Cardiac fibroblast (primary cell): Measurements from ENCODE around the gene CCSER1.

Experiments used
- DNase-seq, 2 donors: peaks; one replicate each; pipeline versions ENCODE4 v3.0.0 to v3.0.0-alpha.2; 2010; ENCODE audit warnings: low read depth in 2 of 2
- H3K4me3 ChIP-seq, 2 donors: replicated peaks in 1 of 2; 1 replicate in 1 of 2; 2 replicates in 1 of 2; pipeline ENCODE4 v1.5.1; 2011; ENCODE audit warnings: low read depth in 2 of 2, low read length in 2 of 2, mild to moderate bottlenecking in 2 of 2, moderate library complexity in 1 of 2
- TF ChIP-seq, protein P1 (sequence below): IDR thresholded peaks from one replicate; pipeline ENCODE4 v1.5.1; 2011; ENCODE audit warnings: low read depth, mild to moderate bottlenecking, low read length, inconsistent platforms

Gene CCSER1

GRCh38 chr4:90715242-90715641 lies 588.0 kb downstream of the CCSER1 start:
- TF ChIP-seq, protein P1, sequence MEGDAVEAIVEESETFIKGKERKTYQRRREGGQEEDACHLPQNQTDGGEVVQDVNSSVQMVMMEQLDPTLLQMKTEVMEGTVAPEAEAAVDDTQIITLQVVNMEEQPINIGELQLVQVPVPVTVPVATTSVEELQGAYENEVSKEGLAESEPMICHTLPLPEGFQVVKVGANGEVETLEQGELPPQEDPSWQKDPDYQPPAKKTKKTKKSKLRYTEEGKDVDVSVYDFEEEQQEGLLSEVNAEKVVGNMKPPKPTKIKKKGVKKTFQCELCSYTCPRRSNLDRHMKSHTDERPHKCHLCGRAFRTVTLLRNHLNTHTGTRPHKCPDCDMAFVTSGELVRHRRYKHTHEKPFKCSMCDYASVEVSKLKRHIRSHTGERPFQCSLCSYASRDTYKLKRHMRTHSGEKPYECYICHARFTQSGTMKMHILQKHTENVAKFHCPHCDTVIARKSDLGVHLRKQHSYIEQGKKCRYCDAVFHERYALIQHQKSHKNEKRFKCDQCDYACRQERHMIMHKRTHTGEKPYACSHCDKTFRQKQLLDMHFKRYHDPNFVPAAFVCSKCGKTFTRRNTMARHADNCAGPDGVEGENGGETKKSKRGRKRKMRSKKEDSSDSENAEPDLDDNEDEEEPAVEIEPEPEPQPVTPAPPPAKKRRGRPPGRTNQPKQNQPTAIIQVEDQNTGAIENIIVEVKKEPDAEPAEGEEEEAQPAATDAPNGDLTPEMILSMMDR = no peak
- no peak for DNase-seq
- no peak overlapping the region for H3K4me3 ChIP-seq

GRCh38 chr4:90718931-90719330 lies 591.7 kb downstream of the CCSER1 start:
- no peak overlapping the region for H3K4me3 ChIP-seq
- TF ChIP-seq, protein P1 = no peak
- no peak for DNase-seq

GRCh38 chr4:90727938-90728337 lies 600.7 kb downstream of the CCSER1 start:
- DNase-seq = no peak
- no peak overlapping the region for H3K4me3 ChIP-seq
- TF ChIP-seq, protein P1 = no peak

- no peak overlapping the region for H3K4me3 ChIP-seq
- DNase-seq = no peak
- TF ChIP-seq, protein P1 = no peak
These were observed 603.6 kb downstream of the CCSER1 start for GRCh38 chr4:90730752-90731151.

DNA sequence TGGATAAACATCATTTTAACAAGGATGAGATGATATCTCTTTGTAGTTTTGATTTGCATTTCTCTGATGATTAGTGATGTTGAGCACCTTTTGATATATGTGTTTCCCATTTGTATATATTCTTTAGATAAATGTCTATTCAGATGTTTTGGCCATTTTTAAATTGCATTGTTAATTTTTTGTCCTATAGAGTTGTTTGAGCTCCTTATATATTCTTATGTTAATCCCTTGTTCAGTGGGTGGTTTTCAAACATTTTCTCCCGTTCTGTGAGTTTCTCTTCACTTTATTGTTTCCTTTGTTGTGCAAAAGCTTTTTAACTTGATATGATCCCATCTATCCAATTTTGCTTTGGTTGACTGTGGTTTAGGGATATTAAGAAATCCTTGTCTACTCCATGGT lies 606.0 kb downstream of the CCSER1 start:
- TF ChIP-seq, protein P1 = no peak
- no peak overlapping the region for H3K4me3 ChIP-seq

GRCh38 chr4:90745176-90745575 lies 618.0 kb downstream of the CCSER1 start:
- H3K4me3 ChIP-seq = no peak overlapping the region
- DNase-seq = no peak
- TF ChIP-seq, protein P1 = no peak

More for the DNA sequence above, 606.0 kb downstream of the CCSER1 start:
- no peak for DNase-seq

DNA sequence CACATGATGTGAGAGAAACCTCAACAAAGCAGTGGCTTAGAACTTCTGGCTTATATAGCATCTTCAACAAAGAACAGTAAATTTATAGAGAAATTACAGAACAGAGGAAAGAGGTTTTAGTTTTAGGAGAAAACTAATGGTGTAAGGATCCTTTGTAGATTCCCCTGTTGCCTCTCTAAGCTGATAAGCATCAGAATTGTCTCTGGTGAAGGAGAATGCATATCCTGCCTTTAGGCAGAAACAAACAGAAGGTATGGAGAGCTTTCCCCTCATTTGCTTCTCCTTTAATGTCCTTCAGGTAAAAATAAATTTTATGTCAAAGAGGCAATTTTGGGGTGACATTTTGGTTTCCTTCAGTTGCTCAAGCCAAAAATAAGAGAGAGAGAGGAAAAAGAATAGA lies 625.9 kb downstream of the CCSER1 start:
- H3K4me3 ChIP-seq = no peak overlapping the region
- no peak for DNase-seq
- TF ChIP-seq, protein P1 = no peak
